NCI-H446 treated with DMSO at 0.1 percent for 48 hours (cell line): Measurements from ENCODE around the gene FAM3D.

Experiments used
- DNase-seq: peaks from one replicate; lab custom pipeline; 2025; lab: John Stamatoyannopoulos, UW

The FAM3D gene

GRCh38 chr3:58656631-58657030, 9.9 kb downstream of the FAM3D start:
- no peak for DNase-seq

DNA sequence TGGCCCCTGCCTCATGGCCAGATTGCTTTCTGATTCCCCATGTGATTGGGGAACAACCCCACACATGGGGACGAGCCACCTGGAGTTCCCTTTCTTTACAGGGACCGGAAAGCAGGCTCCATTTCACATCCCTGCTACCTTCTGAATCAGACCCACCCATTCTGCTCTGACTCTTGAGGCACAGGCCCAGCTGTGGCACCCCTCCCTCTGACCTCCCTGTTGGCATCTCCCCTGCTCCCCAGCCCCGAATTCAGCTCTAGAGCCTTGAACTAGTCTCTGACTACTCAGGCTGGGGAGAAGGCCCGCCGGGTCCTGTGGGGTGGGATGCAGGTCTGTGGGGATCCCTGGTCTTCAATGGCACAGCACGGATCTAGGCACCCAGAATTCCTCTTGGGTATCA, 12.1 kb downstream of the FAM3D start:
- no peak for DNase-seq

- no peak for DNase-seq
These were observed 13.9 kb downstream of the FAM3D start for GRCh38 chr3:58652624-58653023.

GRCh38 chr3:58651276-58651675, 15.3 kb downstream of the FAM3D start:
- no peak for DNase-seq

GRCh38 chr3:58647381-58648141, 19.0 kb downstream of the FAM3D start:
- DNase-seq, result no peak

DNA sequence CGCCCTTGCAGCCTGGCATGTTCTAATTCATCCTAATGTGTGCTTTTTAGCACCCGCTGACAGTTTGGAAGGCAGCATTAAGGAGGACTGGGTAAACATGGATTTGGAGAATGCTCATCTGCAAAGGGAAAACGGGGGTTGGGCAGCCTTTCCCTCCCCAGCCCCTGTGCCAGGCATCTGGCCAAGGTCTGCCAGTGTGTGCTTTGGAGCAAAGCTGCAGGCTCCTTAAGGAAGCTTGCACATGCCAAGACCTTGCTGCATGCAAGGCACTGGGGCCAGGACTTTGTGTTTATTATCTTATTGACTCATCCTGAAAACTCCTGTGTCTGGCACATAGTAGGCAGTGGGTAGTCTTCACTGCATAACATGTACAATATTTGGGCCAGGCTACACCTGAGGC, 20.1 kb downstream of the FAM3D start:
- DNase-seq, result peak; percentile 8

DNA sequence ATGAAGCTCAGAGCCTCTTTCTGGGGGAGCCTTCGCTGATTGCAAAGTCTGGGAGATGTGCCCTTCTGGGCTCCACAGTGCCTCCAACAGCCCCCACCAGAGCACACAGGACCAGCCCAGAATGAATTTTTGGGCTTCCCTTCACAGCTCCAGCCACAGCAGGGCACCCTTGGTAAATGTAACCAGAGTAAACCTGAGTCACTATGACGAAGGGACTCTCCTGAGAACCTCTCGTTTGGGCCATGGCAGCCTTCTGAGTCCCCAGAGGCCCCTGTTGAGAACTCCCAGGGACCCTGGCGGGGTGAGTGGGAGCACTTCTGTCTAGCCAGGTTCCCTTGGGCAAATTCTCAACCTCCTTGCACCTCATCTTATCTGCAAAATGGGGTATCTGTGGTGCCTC, 20.8 kb downstream of the FAM3D start:
- DNase-seq, result no peak

GRCh38 chr3:58642846-58643245, 23.7 kb downstream of the FAM3D start:
- no peak for DNase-seq

DNA sequence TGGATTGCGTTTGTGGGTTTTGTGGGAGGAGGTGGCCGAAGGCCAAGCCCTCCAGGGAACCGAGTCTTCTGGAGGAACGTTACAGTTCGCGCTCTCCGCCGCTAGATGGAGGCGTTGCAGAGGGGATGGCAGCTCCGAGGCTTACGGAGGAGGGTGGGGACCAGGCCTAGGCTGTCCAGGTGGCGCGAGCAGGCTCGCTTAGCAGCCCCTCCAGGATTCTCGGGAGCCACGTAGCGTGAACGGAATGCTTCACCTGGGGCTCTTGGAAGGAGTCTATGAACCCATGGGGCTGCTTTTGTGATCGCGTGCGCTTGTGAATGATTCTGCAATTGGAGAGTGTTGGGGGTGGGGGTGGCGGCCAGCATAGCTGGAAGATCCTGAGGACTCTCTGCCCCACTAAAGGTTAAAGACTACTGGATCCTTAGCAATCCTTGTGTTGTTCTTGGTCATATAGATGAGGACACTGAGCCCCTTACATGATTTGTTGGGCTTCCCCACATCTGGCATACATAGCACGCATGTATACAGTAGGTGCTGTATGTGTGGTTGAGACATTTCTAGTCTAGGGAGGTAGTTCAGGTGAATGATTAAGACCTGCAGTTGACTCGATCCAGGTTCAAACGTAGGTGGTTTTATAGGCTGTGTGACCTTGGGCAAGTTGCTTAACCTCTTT, 25.7 kb downstream of the FAM3D start:
- no peak for DNase-seq

GRCh38 chr3:58639842-58640241, 26.7 kb downstream of the FAM3D start:
- no peak for DNase-seq

DNA sequence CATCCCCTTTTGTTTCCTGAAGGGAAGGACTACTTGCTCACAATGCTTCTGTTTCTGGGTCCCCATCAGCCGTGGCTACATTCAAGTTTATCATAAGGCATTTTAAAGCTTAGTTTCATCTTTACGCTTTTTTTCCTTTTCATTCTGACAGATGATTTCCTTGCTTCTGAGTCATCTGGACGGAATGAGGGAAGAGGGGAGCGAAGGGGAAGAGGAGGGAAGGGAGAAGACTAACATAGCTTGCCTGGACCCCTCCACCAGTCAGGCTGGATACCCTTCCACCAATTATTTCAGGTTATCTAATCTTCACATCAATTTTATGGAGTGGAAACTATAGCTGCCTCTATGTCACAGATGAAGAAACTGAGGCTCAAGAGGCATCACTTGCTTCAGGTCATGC, 27.6 kb downstream of the FAM3D start:
- DNase-seq, result no peak

DNA sequence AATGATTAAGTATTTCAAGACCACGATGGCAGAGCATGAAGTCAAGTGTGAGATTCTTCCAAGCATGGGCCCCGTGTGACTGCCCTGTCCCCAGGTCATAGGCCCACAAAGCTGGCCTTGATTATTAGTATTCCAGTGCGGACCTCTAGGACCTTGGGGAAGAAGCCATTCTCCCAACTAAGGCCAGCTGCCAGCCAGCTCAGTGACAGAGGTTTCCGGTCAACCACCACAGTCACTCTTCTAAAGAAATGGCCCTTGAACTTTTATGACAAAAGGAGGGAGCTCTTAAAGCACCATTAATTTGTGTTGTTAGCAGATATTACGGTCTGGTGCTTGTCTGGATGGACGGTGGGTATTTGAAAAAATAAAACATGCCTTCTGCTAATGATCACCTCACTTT, 28.0 kb downstream of the FAM3D start:
- DNase-seq, result no peak

DNA sequence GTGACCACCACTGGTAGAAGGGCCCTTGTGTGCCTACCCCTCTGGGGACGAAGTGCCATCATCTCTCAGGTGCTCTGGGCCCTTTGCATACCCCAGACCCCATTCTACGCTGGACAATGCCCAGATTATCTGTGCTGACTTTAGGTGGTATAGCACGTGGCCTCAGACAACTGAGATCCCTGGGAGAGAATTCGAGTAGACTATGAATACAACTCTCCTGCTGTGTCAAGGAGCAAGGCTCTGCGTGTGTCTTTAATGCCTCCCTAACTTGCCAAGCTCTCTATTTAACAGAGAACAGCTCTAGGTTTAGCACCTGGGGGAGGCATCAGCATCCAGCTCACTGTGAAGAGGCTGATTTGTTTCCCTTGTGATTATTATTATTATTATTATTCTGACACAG, 29.1 kb downstream of the FAM3D start:
- no peak for DNase-seq

- DNase-seq, result no peak
These were observed 30.9 kb downstream of the FAM3D start for GRCh38 chr3:58635371-58636285.

- DNase-seq, result no peak
These were observed 33.3 kb downstream of the FAM3D start for GRCh38 chr3:58633157-58633865.

DNA sequence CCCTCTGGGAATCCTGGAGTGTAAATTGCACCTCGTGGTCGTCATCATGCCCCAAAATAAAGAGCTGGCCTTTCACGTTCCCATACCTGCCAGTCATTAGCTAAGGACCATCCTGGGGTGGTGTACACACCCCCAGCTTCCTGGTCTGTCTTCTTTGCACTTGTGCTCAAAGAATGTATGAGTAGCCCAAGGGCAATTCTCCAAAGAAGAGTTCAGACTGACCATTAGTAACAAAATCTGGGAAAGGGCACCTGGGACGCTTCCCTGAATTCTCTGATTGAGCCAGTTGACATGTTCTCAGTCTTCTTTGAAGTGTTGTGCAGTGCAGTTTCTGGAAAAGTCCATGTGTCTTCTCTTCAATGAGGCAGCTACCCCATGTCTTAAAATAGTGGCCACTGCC, 34.8 kb downstream of the FAM3D start:
- no peak for DNase-seq

- DNase-seq, result no peak
These were observed 35.9 kb downstream of the FAM3D start for GRCh38 chr3:58630710-58631092.

GRCh38 chr3:58630076-58630709, 36.4 kb downstream of the FAM3D start:
- no peak for DNase-seq

GRCh38 chr3:58629629-58630028, 36.9 kb downstream of the FAM3D start:
- no peak for DNase-seq

GRCh38 chr3:58628823-58629562, 37.6 kb downstream of the FAM3D start:
- DNase-seq, result peak; percentile 73

- DNase-seq, result no peak
These were observed 38.6 kb downstream of the FAM3D start for GRCh38 chr3:58627941-58628340.
